Right lobe of liver (tissue), 4 donors: Measurements from ENCODE around the gene KEL.

ENCODE experiments used
- CTCF ChIP-seq, 4 donors: fragments of 200-600 bp in 3 of 4; fragments of 450-650 bp in 1 of 4; IDR thresholded peaks; one replicate each; pipeline versions ENCODE4 v1.5.1 to v1.8.0; 2016 to 2022; ENCODE audit warnings: antibody characterized with exemption in 4 of 4, mild to moderate bottlenecking in 2 of 4
- POLR2A ChIP-seq: fragments of 450-650 bp; IDR thresholded peaks from one replicate; pipeline ENCODE4 v1.6.1; 2017; ENCODE audit warnings: antibody characterized with exemption, mild to moderate bottlenecking
- donor health status: DM: no; HTN: no; CAD: no.
- donor health status: DM: no; HTN: no; CAD: no.
- donor health status: DM: no; HTN: yes; CAD: no.

GRCh38 chr7:143003393-143004051, 41.4 kb upstream of the KEL start:
- peak; percentile 69 to 76 (median 72) for TF ChIP-seq CTCF (IDR thresholded peaks at IDR 0.05)
- TF ChIP-seq POLR2A, result no peak
